ENCODE measurements around the gene DCHS1. TPM values are rescaled to one million over a fixed set of nuclear protein-coding genes. Genes with fewer than 3 reads are reported as not detected.

The DCHS1 gene
- total RNA-seq, 1 donor from 2014 or later: 33.4 TPM

DNA sequence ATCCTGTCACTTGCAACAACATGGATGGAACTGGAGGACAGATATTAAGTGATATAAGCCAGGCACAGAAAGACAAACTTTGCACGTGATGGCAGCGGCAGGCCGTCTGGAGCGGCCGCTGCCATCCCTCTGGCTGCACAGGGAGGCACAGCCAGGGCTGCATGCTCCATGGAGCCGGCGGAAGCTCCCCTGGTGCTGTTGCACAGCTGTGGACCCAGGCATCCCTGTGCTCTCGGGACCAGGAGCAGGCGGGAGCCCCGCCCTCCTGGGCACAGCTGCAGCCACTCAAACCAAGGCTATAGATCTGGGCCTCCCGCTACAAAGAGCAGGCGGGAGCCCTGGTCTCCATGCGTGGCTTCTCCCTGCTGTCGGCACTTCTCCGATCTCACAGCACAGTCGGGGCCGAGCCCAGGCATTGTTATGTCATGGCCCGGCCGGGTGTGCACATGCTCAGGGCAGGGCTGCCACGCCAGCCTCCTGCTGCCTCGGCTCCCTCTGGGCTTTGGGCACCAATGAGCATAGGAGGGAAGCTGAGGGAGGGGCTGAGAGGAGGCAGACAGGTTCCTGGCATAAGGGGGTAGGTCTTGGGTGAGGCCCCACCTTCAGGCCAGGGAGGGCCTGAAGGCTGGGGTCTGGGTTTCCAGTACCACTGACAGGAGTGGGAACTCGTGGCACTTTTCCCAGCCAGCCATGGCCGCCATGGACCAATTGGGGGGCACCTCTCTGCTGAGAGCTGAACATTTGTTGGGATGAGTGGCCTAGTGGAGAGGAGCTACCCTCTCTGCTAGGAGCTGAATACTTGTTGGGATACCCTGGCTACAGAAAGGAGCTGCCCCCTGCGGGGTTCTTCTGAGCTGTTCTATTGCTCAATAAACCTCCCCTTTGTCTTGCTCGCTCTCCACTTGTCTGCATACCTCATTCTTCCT is 68.9 kb downstream of the DCHS1 start:
- Mint-ChIP-seq H3K27me3 (ENCODE audit: low read depth) (no peaks in the 10 kb centered on the region), H3K4me1 (ENCODE audit: low read depth) (no peaks in the 10 kb centered on the region), H3K9me3 (ENCODE audit: low read depth) (peaks cover 26% of the 10 kb centered on the region), H3K4me3 (ENCODE audit: unreplicated experiment) (no peak overlapping the region), H3K36me3 (ENCODE audit: low read depth) (peaks cover 19% of the 10 kb centered on the region), H3K27ac (ENCODE audit: unreplicated experiment) (no peak overlapping the region)
- TF ChIP-seq, protein P1, sequence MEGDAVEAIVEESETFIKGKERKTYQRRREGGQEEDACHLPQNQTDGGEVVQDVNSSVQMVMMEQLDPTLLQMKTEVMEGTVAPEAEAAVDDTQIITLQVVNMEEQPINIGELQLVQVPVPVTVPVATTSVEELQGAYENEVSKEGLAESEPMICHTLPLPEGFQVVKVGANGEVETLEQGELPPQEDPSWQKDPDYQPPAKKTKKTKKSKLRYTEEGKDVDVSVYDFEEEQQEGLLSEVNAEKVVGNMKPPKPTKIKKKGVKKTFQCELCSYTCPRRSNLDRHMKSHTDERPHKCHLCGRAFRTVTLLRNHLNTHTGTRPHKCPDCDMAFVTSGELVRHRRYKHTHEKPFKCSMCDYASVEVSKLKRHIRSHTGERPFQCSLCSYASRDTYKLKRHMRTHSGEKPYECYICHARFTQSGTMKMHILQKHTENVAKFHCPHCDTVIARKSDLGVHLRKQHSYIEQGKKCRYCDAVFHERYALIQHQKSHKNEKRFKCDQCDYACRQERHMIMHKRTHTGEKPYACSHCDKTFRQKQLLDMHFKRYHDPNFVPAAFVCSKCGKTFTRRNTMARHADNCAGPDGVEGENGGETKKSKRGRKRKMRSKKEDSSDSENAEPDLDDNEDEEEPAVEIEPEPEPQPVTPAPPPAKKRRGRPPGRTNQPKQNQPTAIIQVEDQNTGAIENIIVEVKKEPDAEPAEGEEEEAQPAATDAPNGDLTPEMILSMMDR (IDR thresholded peaks at IDR 0.05): no peak
- no peak for DNase-seq (ENCODE audit: low spot score)

DNA sequence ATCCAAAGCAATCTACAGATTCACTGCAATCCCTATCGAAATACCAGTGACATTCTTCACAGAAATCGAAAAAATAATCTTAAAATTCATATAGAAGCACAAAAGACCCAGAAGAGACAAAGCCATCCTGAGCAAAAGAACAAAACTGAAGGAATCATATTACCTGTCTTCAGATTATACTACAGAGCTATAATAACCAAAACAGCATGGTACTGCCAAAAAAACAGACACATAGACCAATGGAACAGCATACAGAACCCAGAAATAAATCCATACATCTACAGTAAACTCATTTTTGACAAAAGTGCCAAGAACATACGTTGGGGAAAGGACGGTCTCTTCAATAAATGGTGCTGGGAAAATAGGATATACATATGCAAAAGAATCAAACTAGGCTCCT is 71.1 kb downstream of the DCHS1 start:
- DNase-seq (ENCODE audit: low spot score): no peak
- Mint-ChIP-seq H3K9me3 (ENCODE audit: low read depth) (peaks cover 26% of the 10 kb centered on the region), H3K27me3 (ENCODE audit: low read depth) (no peaks in the 10 kb centered on the region), H3K36me3 (ENCODE audit: low read depth) (peaks cover 19% of the 10 kb centered on the region), H3K4me3 (ENCODE audit: unreplicated experiment) (no peak overlapping the region), H3K27ac (ENCODE audit: unreplicated experiment) (no peak overlapping the region), H3K4me1 (ENCODE audit: low read depth) (no peaks in the 10 kb centered on the region)
- TF ChIP-seq, protein P1 (IDR thresholded peaks at IDR 0.05): no peak

DNA sequence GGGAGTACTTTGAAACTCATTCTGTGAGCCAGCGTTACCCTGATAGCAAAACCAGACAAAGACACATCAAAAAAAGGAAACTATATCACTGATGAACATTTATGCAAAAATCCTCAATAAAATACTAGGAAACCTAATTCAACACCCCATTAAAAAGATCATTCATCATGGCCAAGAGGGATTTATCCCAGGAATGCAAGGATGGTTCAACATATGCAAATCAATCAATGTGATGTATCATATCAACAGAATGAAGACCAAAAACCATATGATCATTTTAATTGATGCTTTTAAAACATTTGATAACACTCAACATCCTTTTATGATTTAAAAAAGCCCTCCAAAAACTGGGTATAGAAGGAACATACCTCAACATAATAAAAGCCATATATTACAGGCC is 72.0 kb downstream of the DCHS1 start:
- TF ChIP-seq, protein P1 (IDR thresholded peaks at IDR 0.05): no peak
- Mint-ChIP-seq H3K36me3 (ENCODE audit: low read depth) (peaks cover 19% of the 10 kb centered on the region), H3K9me3 (ENCODE audit: low read depth) (peaks cover 26% of the 10 kb centered on the region), H3K4me1 (ENCODE audit: low read depth) (no peaks in the 10 kb centered on the region), H3K27me3 (ENCODE audit: low read depth) (no peaks in the 10 kb centered on the region), H3K4me3 (ENCODE audit: unreplicated experiment) (no peak overlapping the region), H3K27ac (ENCODE audit: unreplicated experiment) (no peak overlapping the region)
- no peak for DNase-seq (ENCODE audit: low spot score)

DNA sequence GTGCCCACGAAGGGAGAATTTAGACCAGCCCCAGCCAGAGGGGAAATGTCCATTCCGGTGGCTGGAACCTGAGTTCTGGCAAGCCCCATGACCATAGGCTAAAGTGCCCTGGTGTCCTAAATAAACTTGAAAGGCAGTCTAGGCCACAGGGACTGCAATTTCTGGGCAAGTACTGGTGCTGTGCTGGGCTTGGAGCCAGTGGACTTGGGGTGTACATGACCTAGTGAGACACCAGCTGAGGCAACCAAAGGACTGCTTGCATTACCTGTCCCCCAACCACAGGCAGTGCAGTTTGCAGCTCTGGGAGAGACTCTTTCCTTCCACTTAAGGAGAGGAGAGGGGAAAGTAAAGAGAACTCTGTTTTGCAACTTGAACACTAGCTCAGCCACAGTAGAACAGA is 75.9 kb downstream of the DCHS1 start:
- Mint-ChIP-seq H3K27ac (ENCODE audit: unreplicated experiment) (no peak overlapping the region), H3K4me1 (ENCODE audit: low read depth) (peaks cover 12% of the 10 kb centered on the region), H3K27me3 (ENCODE audit: low read depth) (no peaks in the 10 kb centered on the region), H3K4me3 (ENCODE audit: unreplicated experiment) (no peak overlapping the region), H3K36me3 (ENCODE audit: low read depth) (peaks cover 17% of the 10 kb centered on the region), H3K9me3 (ENCODE audit: low read depth) (peaks cover 22% of the 10 kb centered on the region)
- TF ChIP-seq, protein P1 (IDR thresholded peaks at IDR 0.05): no peak
- no peak for DNase-seq (ENCODE audit: low spot score)

DNA sequence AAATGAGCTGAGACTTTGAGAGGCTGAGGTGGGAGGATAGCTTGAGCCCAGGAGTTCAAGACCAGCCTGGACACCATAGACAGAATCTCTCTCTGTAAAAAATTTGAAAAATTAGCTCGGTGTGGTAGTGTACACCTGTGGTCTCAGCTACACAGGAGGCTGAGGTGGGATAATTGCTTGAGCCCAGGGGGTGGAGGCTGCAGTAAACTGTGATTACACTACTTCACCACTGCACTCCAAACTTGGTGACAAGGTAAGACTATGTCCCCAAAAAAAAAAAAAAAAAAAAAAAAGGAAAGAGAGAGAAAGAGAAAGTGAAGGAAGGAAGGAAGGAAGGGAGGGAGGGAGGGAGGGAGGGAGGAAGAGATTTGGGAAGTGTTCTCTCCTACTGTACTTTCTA is 77.5 kb downstream of the DCHS1 start:
- H3K4me1 Mint-ChIP-seq (ENCODE audit: low read depth): peaks cover 12% of the 10 kb centered on the region
- H3K4me3 Mint-ChIP-seq (ENCODE audit: unreplicated experiment): no peak overlapping the region

More for the DNA sequence above, 77.5 kb downstream of the DCHS1 start:
- Mint-ChIP-seq H3K9me3 (ENCODE audit: low read depth) (peaks cover 6% of the 10 kb centered on the region), H3K27me3 (ENCODE audit: low read depth) (no peaks in the 10 kb centered on the region), H3K27ac (ENCODE audit: unreplicated experiment) (no peak overlapping the region), H3K36me3 (ENCODE audit: low read depth) (peaks cover 5% of the 10 kb centered on the region)
- no peak for DNase-seq (ENCODE audit: low spot score)
- TF ChIP-seq, protein P1 (IDR thresholded peaks at IDR 0.05): no peak

Measured in chondrocyte (in vitro differentiated cells).